ENCODE data around the gene CLEC4M. TPM values are rescaled to one million over a fixed set of nuclear protein-coding genes. Genes with fewer than 3 reads are reported as not detected.

CLEC4M gene
- total RNA-seq, 1 donor from 2014 or later: not detected

GRCh38 chr19:7736148-7736547, 26.9 kb upstream of the CLEC4M start:
- Mint-ChIP-seq H3K4me3 (no peak overlapping the region), H3K27me3 (ENCODE audit: low read depth) (peaks cover 91% of the 10 kb centered on the region)

DNA sequence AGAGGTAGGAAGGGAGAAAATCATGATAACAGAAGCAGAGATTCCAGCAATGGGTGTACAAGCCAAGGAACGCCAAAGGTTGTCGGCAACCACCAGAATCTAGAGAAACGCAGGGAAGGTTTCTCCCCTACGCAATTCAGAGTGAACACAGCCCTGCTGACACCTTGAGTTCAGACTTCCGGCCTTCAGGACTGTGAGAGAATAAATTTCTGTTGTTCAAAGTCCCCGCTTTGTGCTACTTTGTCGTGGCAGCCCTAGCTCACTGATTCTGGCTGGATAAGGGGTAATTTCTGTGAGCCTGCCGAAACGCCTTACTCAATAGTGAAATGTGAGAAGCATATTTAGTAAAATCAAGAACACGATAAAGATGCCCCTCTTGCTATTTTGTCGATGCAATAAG, 25.8 kb upstream of the CLEC4M start:
- no peak overlapping the region for H3K27ac Mint-ChIP-seq (ENCODE audit: unreplicated experiment)
- TF ChIP-seq CTCF (conservative IDR thresholded peaks at IDR 0.05): no peak
- no peak for DNase-seq (ENCODE audit: low read depth, low spot score)
- H3K4me1 Mint-ChIP-seq: no peaks in the 10 kb centered on the region
- H3K36me3 Mint-ChIP-seq (ENCODE audit: low read depth): no peaks in the 10 kb centered on the region
- peaks cover 88% of the 10 kb centered on the region for H3K27me3 Mint-ChIP-seq (ENCODE audit: low read depth)
- no peak overlapping the region for H3K4me3 Mint-ChIP-seq
- H3K9me3 Mint-ChIP-seq: no peaks in the 10 kb centered on the region

More at GRCh38 chr19:7736148-7736547, 26.9 kb upstream of the CLEC4M start:
- no peak overlapping the region for H3K27ac Mint-ChIP-seq (ENCODE audit: unreplicated experiment)
- TF ChIP-seq CTCF (conservative IDR thresholded peaks at IDR 0.05): no peak
- H3K4me1 Mint-ChIP-seq: no peaks in the 10 kb centered on the region
- no peaks in the 10 kb centered on the region for H3K36me3 Mint-ChIP-seq (ENCODE audit: low read depth)
- DNase-seq (ENCODE audit: low read depth, low spot score): no peak
- H3K9me3 Mint-ChIP-seq: no peaks in the 10 kb centered on the region

DNA sequence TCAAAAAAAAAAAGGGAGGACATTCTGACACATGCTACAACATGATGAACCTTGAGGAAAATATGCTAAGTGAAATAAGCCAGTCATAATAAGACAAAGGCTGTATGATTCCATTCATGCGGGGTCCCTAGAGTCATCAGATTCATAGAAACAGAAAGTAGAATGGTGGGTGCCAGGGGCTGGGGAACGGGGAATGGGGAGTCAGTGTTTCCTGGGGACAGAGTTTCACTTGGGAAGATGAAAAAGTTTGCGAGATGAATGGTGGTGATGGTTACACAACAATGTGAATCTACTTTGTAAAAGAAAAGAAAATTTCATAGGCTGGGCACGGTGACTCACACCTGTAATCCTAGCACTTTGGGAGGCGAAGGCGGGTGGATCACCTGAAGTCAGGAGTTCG, 25.0 kb upstream of the CLEC4M start:
- no peaks in the 10 kb centered on the region for H3K36me3 Mint-ChIP-seq (ENCODE audit: low read depth)
- no peaks in the 10 kb centered on the region for H3K4me1 Mint-ChIP-seq
- H3K9me3 Mint-ChIP-seq: no peaks in the 10 kb centered on the region
- H3K27ac Mint-ChIP-seq (ENCODE audit: unreplicated experiment): no peak overlapping the region
- no peak for DNase-seq (ENCODE audit: low read depth, low spot score)
- H3K27me3 Mint-ChIP-seq (ENCODE audit: low read depth): peaks cover 87% of the 10 kb centered on the region
- H3K4me3 Mint-ChIP-seq: no peak overlapping the region
- no peak for TF ChIP-seq CTCF (conservative IDR thresholded peaks at IDR 0.05)

DNA sequence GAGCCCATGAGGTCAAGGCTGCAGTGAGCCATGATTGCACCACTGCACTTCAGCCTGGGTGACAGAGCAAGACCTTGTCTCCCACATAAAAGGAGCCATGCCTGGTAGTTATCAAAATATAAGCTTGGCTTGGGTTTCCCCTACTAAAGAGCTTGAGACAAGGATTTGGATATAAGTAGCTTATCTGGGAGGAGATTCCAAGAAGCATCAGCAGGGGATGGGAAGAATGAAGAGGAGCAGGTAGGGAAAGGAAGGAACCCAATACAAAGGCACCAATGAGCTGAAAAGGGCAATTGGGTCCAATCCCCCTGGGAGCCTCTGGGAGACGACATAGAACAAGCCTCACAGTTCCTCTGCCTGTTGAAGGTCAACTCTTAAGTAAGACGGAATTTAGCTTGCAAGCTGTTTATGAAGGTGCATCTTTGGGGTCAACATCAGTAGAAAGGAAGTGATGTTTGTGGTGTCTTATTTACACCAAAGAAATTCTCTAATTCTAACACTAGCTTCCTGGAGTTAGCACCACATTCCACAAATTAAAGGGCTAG, 23.8 kb upstream of the CLEC4M start:
- H3K9me3 Mint-ChIP-seq: no peaks in the 10 kb centered on the region
- DNase-seq (ENCODE audit: low read depth, low spot score): no peak
- no peak overlapping the region for H3K4me3 Mint-ChIP-seq
- no peak for TF ChIP-seq CTCF (conservative IDR thresholded peaks at IDR 0.05)
- no peaks in the 10 kb centered on the region for H3K36me3 Mint-ChIP-seq (ENCODE audit: low read depth)
- no peak overlapping the region for H3K27ac Mint-ChIP-seq (ENCODE audit: unreplicated experiment)
- no peaks in the 10 kb centered on the region for H3K4me1 Mint-ChIP-seq
- H3K27me3 Mint-ChIP-seq (ENCODE audit: low read depth): peaks cover 90% of the 10 kb centered on the region

DNA sequence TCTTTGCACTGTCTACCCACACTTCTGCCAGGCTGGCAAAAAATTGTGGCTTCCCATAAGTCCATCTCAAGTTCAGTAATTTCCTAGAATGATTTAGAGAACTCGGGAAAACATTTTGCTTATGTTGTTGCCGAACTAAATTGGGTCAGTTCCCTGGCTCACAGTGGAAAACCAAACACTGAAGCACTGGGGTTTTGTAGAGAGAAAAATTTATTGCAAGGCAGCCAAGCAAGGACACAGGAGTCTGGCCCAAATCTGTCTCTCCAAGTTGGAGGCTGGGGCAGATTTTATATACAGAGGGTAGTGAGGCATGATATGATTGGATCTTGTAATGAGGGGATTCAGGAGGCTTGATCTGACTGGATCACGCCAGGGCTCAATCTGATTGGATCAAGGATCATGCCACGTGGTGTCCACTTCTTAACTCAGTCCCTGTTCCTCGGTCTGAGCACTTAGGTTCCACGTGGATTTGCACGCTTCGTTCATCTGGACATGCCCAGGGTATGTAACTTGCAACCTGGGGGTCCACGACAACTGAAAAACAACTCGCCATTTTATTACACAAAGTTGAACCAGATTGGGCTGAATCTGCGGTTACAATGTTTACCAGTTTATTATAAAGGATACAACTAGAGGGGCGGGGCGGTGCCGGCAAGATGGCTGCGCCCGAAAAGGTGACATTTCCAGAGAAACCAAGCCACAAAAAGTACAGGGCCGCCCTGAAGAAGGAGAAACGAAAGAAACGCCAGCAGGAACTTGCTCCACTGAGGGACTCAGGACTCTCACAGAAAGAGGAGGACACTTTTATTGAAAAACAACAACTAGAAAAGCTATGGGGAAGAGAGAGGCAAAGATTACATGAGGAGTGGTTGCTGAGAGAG, 23.0 kb upstream of the CLEC4M start:
- Mint-ChIP-seq H3K4me3 (no peak overlapping the region), H3K4me1 (no peaks in the 10 kb centered on the region), H3K27ac (ENCODE audit: unreplicated experiment) (no peak overlapping the region), H3K27me3 (ENCODE audit: low read depth) (peaks cover 91% of the 10 kb centered on the region), H3K9me3 (no peaks in the 10 kb centered on the region), H3K36me3 (ENCODE audit: low read depth) (no peaks in the 10 kb centered on the region)
- TF ChIP-seq CTCF (conservative IDR thresholded peaks at IDR 0.05): no peak
- no peak for DNase-seq (ENCODE audit: low read depth, low spot score)
